Measurements from ENCODE around the gene CCNDBP1. TPM values are rescaled to one million over a fixed set of nuclear protein-coding genes. Genes with fewer than 3 reads are reported as not detected.

The CCNDBP1 gene
- total and polyA plus RNA-seq, 2 experiments from 2014 or later, result 77.4 to 82.4 TPM

- Histone ChIP-seq H3K27ac (no peak overlapping the region), H3K36me3 (no peaks in the 10 kb centered on the region), H3K4me1 (ENCODE audit: low read depth) (no peaks in the 10 kb centered on the region), H3K9me3 (ENCODE audit: low read depth) (no peaks in the 10 kb centered on the region), H3K4me3 (no peak overlapping the region), H3K27me3 (no peaks in the 10 kb centered on the region)
- DNase-seq (ENCODE audit: low read depth in 1 of 2, low spot score in 1 of 2), result no peak
- no peak for TF ChIP-seq CTCF (IDR thresholded peaks at IDR 0.05; ENCODE audit: low read depth, low read length)
Measured at GRCh38 chr15:43208052-43209002, 23.1 kb downstream of the CCNDBP1 start.

- DNase-seq (ENCODE audit: low read depth in 1 of 2, low spot score in 1 of 2), result peak; percentile 22 to 54
- H3K9me3 ChIP-seq (ENCODE audit: low read depth), result no peaks in the 10 kb centered on the region
- no peak overlapping the region for H3K4me3 ChIP-seq
- no peaks in the 10 kb centered on the region for H3K27me3 ChIP-seq
- no peak overlapping the region for H3K27ac ChIP-seq
- no peaks in the 10 kb centered on the region for H3K36me3 ChIP-seq
- TF ChIP-seq CTCF (IDR thresholded peaks at IDR 0.05; ENCODE audit: low read depth, low read length), result peak; percentile 25
- no peaks in the 10 kb centered on the region for H3K4me1 ChIP-seq (ENCODE audit: low read depth)
Measured at GRCh38 chr15:43209059-43209824, 24.0 kb downstream of the CCNDBP1 start.

- peaks cover 4% of the 10 kb centered on the region for H3K4me1 ChIP-seq (ENCODE audit: low read depth)
- DNase-seq (ENCODE audit: low read depth in 1 of 2, low spot score in 1 of 2), result no peak
- no peak overlapping the region for H3K27ac ChIP-seq
- H3K27me3 ChIP-seq, result no peaks in the 10 kb centered on the region
- H3K36me3 ChIP-seq, result no peaks in the 10 kb centered on the region
- H3K4me3 ChIP-seq, result no peak overlapping the region
- H3K9me3 ChIP-seq (ENCODE audit: low read depth), result no peaks in the 10 kb centered on the region
- TF ChIP-seq CTCF (IDR thresholded peaks at IDR 0.05; ENCODE audit: low read depth, low read length), result no peak
Measured at GRCh38 chr15:43210172-43210745, 25.1 kb downstream of the CCNDBP1 start.

- Histone ChIP-seq H3K36me3 (no peaks in the 10 kb centered on the region), H3K27me3 (no peaks in the 10 kb centered on the region), H3K27ac (no peak overlapping the region), H3K9me3 (ENCODE audit: low read depth) (no peaks in the 10 kb centered on the region), H3K4me3 (no peak overlapping the region), H3K4me1 (ENCODE audit: low read depth) (peaks cover 4% of the 10 kb centered on the region)
- TF ChIP-seq CTCF (IDR thresholded peaks at IDR 0.05; ENCODE audit: low read depth, low read length), result no peak
- DNase-seq (ENCODE audit: low read depth in 1 of 2, low spot score in 1 of 2), result no peak
Measured at GRCh38 chr15:43210807-43211206, 25.6 kb downstream of the CCNDBP1 start.

GRCh38 chr15:43211224-43211735, 26.1 kb downstream of the CCNDBP1 start:
- Histone ChIP-seq H3K36me3 (no peaks in the 10 kb centered on the region), H3K27ac (no peak overlapping the region), H3K4me3 (no peak overlapping the region), H3K27me3 (no peaks in the 10 kb centered on the region), H3K4me1 (ENCODE audit: low read depth) (peaks cover 4% of the 10 kb centered on the region), H3K9me3 (ENCODE audit: low read depth) (no peaks in the 10 kb centered on the region)
- no peak for DNase-seq (ENCODE audit: low read depth in 1 of 2, low spot score in 1 of 2)
- TF ChIP-seq CTCF (IDR thresholded peaks at IDR 0.05; ENCODE audit: low read depth, low read length), result no peak
